HG02981 (cell line): ENCODE measurements around the gene AGBL3.

Experiments
- ATAC-seq: cut with Tn5 transposase; IDR thresholded peaks from one replicate; pipeline ENCODE4 v1.9.1; 2021; ENCODE audit warnings: mild to moderate bottlenecking, moderate library complexity; ENCODE audit not compliant: unreplicated experiment

Gene AGBL3

DNA sequence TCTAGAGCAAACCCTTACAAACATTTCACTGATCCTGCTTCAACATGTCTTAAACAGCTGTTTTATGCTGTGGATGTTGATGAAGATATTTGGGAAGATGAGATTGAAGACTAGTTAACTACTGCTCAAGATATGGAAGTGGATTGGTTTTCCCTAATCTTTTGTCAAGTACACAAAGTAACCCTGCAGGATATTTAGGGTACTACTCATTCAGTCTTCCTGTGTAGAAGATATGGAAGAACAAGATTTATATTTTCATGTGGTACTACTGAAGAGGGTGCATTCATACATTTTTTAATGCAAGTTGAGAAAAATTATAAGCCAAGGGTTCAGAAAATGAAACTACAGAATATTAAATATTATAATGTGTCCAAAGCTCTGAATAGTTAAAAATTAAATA is 143.3 kb downstream of the AGBL3 start:
- no peak for ATAC-seq

DNA sequence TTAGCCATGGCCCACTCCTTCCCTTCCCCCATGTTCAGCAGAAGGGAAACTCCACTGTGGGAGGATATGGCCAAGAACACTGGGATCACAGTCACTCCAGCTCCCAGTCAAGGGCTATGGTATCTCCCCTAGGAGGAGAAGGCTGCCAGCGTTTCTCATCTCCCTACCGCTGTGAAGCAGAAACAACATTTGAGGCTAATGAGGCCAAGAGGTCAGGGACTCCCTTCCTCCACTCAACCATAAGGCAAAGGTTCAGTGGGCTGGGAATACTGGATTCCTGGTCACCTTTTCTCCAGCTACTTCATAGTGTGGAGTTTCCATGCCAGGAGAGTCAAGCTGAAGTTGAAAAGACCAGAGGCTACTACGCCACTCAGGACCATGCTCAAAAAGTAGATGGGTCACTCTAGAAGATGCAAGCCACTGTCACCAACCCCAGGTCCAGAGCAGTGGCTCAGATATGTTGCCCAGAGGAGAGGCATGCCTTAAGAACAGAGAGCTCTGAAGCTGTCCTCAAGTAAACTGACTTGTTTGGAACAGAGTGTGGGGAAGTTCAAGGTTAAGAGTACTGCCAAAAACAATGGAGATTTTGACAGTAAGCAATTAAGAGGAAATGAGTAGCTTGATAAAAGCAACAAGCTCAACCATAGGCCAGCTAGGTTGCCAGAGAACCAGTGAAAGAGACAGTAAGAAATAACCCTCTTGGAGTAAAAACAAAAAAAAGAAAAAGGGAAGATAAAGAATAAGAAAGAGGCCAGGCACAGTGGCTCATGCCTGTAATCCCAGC is 157.8 kb downstream of the AGBL3 start:
- ATAC-seq, result no peak

DNA sequence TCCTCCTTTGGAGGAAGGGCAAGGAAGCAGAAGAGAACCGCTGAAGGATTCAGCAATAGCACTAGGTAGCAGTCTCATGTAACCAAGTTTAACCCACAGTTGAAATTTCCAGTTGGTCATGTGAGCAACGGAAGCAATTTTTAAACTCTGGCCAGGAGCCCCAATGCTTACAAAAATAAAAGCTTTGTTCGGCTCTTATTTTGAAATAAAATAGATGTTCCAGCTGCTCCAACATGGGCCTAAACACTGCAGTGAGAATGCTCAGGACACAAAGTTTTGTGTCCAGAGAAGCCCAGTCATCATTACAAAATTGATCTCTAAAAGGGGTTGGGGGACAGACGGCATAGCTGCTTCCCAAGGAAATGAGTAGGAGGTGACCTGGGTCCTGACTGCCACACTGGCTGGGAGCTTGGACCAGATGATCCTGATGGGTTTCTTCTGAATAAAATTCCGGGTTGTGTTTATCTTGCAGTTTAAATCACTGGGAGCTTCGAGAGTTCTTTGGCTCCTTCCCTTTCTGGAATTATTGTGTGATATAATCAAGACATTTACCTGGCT is 161.1 kb downstream of the AGBL3 start:
- no peak for ATAC-seq

DNA sequence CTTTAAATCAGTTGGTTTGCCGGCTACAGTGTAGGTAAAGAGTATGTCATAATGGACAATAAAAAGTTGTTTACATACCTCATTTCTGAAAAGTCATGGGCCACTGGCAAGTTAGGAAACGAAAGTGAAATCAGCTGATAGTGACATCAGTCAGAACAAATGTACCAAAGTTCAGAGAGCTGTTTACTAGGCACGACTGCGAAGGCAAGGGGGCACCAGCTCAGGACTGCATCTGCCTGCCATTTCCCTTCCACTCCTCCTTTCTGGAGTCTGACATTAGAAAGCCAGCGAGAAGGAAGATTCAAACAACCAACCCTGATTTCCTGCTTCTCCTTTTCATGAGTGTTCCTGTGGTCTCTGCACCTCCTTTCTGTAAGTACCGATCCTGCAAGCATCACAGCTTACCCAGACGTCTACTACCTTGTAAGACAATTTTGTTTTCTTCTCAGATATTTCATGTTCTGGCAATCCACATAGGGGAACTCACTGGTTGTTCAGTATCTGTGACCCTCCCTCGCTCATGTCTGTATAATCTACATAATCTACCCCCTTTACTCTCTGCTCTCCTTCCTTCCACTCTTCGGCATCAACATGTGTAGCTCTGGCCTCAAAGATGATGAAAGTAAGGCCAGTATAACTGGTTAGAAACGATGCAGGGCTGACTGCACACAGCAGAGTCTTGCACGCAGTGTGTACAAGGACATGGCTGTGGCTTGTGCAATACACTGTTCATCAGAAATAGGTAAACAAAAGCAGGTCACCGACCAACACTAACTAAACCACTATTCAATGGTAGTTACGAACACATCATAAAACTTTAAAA is 161.8 kb downstream of the AGBL3 start, which contains the start of gene TMEM140:
TSS of gene TMEM140 (plus strand) at position 174 of the 823 bp plus-strand sequence. CDS start 16,370 bp downstream, outside the sequence.
- peak; percentile 67 for ATAC-seq

DNA sequence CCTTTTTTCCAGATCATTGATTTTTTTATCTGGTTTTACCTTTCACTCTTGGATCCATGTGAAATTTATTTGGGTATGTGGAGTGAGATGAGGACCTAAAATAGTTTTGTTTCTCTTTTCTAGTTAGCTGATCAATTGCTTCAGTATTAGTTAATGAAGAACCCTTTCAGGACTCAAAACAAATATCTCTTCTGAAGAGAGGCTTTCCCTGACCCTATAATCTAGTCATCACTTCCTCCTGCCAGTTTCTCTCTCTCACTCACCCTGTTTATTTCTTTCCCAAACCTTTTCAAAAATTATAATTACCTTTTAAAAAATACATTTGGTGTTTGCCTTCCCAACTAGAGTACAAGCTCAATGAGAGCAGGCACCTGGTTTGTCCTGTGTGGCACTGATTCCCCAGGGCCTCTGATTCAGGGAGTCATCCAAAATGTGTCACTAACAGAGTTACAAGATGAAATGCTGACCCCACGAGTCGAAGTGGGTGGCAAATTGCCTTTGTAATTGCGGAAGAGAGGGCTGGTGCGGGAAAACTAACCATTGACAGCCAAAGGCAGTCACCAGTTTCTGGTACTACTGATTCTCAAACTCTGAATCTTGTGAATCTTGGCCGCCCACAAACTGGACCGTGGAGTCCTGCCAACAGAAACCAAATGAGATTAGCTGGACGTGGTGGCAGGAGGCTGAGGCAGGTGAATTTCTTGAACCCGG is 163.9 kb downstream of the AGBL3 start:
- no peak for ATAC-seq

DNA sequence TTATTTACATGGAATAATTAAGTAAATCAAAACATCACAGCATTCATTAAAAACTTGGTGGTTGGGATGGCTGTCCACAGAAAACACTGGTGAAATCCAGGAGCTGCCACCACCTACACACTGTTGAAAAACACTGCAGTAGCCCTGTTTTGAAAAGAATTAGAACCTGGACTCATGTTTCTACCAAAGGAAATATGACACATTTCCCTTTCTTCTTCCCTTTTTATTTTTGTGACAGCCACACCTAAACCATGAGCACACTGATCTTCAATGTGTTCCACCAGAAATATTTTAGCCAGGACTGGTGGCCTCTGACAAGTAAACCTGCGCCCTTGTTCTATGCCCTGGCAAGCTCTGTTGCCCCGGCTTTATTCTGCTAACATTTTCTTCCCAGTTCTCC is 164.8 kb downstream of the AGBL3 start:
- no peak for ATAC-seq

DNA sequence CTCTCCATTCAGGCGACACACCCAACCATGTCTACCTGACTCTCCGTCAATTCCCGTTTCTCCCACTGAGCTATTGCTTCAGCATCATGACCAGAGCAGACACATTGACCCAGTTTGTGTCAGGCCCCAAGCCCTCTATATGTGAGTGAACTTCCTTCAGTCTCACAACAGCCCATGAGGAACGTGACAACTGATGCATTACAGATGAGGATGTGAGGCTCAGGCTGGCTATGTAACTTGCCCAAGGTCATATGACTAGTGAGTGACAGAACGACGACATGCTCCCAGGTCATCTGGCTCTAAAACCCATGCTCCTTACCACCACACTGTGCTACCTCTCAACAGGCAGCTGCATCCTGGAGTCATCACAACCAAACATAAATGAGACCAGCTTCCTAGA is 165.2 kb downstream of the AGBL3 start:
- no peak for ATAC-seq

DNA sequence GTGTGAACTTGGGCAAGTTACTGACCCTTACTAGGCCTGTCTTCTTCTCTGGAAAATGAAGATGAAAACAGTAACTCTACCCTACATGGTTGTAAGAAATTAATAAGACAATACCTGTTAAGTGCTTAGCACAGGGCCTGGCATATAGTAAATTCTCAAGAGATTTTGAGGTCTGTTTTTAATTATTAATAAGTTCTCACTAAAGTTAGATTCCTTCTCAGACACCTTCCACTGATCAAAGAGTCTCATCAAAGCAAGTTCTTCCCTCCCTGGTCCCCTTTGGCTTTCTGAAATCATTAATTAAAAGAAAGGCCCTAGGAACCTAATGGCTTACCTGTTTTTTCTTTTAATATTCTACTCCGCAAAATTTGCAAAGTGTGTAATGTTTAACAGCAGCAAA is 166.1 kb downstream of the AGBL3 start:
- ATAC-seq, result no peak

DNA sequence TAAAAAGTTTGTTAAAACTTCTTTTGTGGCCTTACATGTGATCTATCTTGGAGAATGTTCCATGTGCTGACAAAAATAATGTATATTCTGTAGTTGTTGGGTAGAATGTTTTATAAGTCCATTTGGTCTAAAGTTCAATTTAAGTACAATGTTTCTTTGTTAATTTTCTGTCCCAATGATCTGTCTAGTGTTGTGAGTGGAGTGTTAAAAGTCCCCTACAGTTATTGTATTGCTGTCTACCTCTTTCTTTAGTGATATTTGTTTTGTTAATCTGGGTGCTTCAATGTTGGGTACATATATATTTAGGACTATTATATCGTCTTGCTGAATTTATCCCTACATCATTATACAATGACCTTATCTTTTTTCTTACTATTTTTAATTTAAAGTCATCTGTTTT is 168.4 kb downstream of the AGBL3 start:
- no peak for ATAC-seq

DNA sequence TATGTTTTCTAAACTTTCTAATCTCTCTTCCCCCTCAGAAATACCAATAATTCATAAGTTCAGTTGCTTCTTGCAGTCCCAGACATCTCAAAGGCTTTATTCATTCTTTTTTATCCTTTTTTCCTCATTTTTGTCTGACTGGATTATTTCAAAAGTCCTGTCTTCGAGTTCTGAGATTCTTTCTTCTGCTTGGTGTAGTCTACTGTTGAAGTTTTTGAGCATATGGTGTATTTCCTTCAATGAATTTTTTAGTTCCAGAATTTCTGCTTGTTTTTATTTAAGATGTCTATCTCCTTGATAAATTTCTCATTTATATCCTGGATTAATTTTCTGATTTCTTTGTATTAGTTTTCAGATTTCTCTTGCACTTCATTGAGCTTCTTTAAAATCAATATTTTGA is 170.0 kb downstream of the AGBL3 start:
- no peak for ATAC-seq

DNA sequence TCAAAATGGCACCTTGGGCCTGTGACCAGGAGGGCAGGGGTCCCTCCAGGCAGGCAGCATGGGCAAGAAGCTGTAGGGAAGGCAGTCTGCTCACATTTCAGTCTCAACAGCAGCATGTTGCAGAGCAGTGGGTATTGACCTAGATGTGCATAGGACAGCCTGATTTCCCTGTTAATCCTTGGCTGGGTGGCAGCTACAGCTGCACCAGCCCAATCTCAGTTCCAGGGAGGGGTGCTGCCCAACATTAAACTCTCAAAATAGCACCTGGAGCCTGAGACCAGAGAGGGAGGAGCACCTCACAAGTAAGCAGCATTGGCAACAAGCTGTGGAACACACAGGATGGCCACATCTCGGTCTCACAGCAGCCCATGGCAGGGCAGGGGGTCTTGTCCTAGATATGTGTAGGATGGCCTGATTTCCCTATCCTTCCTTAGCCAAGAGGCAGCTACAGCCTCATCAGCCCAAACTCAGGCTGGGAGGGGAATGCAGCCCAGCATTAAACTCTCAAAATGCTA is 171.9 kb downstream of the AGBL3 start:
- no peak for ATAC-seq

DNA sequence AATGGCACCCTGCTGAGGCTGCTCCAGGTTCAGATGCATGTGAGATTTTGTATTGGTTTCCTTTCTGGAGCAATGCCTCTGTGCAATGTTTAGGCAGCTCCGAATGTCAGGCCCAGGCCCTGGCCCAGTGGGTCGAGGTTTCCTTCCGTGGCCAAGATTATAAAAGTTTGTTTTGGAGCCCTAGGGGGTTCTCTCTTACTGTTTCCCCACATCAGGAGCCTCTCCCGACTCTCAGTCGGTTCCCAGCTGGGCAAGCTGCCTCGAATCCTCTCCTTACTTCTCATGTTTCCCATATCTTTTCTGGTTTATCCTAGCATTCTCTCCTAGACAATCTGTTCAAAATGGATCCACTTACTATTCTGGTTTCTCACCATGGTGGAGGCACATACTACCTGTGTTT is 172.6 kb downstream of the AGBL3 start:
- ATAC-seq, result no peak

DNA sequence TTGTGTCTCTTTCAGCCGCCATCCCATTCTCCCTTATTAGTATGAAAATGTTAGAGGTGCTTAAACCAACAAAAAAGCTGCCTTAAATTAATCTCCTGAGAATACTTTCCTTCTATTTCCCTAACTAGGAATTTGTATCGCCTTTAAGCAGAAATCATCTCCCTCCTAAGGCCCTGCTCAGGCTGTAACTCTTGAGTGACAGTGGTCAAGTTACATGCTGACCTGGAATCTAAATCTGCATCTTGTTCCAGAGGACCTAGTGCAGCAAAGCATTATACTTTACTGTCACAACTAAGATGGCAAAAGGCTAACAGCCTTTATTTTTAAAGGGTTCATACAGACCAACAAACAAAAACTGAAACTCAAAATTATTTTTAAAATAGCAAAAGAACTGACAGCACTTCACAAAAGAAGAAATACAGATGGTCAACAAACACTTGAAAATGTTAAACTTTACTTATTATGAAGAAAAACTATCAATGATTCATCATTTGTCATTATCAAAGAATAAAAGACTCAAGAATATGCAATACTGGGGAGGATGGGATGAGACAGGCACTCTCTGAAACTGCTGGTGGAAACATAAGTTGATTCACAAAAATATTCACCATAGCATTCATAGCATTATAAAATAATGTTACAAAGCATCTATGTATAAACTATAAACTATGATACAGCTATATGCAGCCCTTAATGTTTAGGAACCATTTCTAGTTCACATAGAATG is 173.2 kb downstream of the AGBL3 start:
- no peak for ATAC-seq

DNA sequence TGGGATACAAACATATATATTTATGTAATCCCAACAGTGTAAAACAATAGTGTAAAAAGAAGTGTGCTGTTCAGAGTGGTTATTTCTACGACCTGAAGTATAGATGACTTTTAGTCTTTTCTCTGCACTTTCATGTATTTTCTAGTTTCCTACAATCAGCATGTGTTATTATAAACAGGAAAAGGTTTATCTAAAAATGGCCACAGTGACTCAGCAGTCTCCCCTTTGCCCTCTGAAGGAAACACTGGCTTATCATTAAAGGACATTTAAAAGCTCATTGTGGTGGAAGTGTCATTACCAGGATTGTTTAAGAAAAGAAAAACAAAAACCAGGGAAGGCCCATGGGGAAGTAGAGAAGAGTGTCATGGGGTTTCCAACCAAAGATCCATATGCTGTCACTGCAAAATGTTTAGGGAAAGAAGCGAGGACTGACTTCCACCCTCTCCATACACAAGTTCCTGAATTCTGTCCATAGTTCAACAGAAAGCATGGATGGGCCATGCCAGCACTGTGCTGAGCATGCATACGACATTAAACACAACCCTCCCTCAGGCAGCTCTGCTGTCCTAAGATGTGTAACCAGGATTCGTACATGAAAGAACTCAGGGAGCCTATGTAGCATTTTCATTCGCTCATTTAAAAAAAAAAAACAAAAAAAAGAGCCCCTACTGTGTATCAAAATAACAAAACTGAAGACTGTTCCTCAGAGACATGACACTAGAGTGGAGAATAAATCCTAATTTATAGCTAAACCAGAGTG is 174.0 kb downstream of the AGBL3 start:
- peak; percentile 57 for ATAC-seq

DNA sequence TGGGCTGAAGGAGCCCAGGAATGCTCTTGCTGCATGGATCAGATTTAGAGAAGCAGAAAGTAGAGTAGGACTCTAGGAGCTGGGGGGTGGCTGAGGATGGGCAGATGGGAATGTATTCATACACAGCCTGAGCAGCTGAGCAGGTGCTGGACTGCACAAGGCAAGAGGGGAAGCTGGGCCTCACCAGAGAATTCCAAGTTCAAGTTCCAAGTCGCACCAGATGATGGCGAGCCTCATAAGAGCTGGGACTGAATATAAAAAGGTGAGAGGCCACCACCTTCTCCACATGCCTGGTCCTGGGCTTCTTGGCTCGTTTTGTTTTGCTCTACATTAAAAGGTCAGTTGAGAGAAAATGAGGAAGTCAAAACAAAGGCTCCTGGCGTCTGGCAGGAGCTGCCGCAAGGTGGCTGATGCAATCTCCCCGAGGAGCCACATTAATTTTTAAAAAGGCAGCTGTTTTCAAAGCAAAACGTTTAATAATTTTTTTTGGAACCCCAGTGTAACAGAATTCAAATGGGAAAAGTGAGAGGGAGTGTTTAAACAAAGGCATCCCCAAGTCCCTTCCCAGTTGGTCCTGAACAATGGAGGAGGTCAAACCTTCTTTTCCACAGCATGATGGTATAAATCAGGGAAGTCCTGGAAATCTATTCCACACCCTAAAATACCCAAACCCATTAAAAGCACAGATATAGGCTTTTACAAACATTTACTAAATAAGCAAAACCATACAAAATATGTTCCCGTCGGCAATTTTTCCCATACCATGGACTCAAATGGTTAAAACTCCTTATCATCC is 174.7 kb downstream of the AGBL3 start:
- no peak for ATAC-seq

DNA sequence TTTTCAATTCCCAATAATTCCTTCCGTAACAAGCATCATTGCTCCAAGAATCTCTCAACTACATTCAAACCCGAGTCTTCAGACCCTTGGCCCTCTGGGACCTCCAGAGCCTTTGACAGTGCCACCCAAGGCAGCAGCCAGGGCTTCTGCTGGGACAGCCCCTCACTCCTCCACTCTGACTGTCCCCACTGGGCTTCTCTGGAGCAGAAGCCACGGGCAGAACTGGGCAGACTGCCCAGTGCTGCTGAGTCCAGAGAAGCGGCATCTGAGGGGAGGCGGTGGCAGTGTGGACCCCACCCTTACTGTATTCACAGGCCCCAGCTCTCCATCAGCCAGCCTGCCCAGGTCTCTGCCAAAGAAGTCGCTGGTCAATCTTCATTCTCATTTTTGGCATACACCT is 175.4 kb downstream of the AGBL3 start:
- ATAC-seq, result no peak

DNA sequence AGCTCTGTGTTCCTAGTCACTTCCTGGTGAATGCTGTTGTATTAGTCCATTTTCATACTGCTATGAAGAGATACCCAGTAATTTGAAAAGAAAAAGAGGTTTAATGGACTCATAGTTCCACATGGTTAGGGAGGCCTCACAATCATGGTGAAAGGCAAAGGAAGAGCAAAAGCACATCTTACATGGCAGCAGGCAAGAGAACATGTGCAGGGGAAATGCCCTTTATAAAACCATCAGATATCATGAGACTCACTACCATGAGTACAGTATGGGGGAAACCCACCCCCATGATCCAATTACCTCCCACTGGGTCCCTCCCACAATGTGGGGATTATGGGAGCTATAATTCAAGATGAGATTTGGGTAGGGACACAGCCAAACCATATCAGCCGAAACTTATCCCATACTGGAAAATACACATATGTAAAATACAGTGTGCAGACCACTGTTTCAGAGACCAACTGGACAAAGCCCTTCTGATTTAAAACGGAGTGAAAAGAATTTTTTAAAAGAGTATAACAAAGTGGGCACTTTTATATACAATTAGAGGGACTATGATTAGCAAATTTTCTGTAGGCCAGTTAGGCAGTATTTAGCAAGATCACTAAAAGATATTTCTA is 176.2 kb downstream of the AGBL3 start:
- ATAC-seq, result no peak

DNA sequence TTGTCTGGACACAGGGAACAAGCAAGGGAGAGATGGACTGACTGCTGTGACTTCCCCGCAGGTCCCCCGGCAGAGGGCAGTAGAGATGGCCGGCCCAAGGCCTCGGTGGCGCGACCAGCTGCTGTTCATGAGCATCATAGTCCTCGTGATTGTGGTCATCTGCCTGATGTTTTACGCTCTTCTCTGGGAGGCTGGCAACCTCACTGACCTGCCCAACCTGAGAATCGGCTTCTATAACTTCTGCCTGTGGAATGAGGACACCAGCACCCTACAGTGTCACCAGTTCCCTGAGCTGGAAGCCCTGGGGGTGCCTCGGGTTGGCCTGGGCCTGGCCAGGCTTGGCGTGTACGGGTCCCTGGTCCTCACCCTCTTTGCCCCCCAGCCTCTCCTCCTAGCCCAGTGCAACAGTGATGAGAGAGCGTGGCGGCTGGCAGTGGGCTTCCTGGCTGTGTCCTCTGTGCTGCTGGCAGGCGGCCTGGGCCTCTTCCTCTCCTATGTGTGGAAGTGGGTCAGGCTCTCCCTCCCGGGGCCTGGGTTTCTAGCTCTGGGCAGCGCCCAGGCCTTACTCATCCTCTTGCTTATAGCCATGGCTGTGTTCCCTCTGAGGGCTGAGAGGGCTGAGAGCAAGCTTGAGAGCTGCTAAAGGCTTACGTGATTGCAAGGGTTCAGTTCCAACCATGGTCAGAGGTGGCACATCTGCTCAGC is 178.2 kb downstream of the AGBL3 start:
- ATAC-seq, result no peak
